Smooth muscle cell (in vitro differentiated cells): ENCODE measurements around the gene CREB3. TPM values are rescaled to one million over a fixed set of nuclear protein-coding genes. Genes with fewer than 3 reads are reported as not detected.

Experiments
- DNase-seq: peaks from one replicate; lab custom pipeline; 2025; ENCODE audit not compliant: unreplicated experiment; lab: John Stamatoyannopoulos, UW
- H2AFZ ChIP-seq: fragments of 200-600 bp; sonication (generic); 2 replicates; pipeline ENCODE4 v1.6.0; 2016; ENCODE audit warnings: antibody characterized with exemption, low read depth, mild to moderate bottlenecking
- H3F3A ChIP-seq: fragments of 200-600 bp; sonication (generic); 2 replicates; pipeline ENCODE4 v1.6.0; 2017; ENCODE audit warnings: antibody characterized with exemption, low read depth
- H3K27ac ChIP-seq: fragments of 200-600 bp; sonication (generic); 2 replicates; pipeline ENCODE4 v1.5.1; 2016; ENCODE audit warnings: low read depth, mild to moderate bottlenecking
- H3K27me3 ChIP-seq: fragments of 200-600 bp; sonication (generic); 2 replicates; pipeline ENCODE4 v1.6.1; 2016; ENCODE audit warnings: low read depth, mild to moderate bottlenecking
- H3K36me3 ChIP-seq: fragments of 200-600 bp; sonication (generic); 2 replicates; pipeline ENCODE4 v1.5.1; 2016; ENCODE audit warnings: low read depth
- H3K4me1 ChIP-seq: fragments of 200-600 bp; sonication (generic); 2 replicates; pipeline ENCODE4 v1.5.1; 2016; ENCODE audit warnings: low read depth
- H3K4me2 ChIP-seq: fragments of 200-600 bp; sonication (generic); 2 replicates; pipeline ENCODE4 v1.6.0; 2016; ENCODE audit warnings: mild to moderate bottlenecking
- H3K4me3 ChIP-seq: fragments of 200-600 bp; sonication (generic); 2 replicates; pipeline ENCODE4 v1.5.1; 2016; ENCODE audit warnings: mild to moderate bottlenecking
- H3K79me2 ChIP-seq: fragments of 200-600 bp; sonication (generic); 2 replicates; pipeline ENCODE4 v1.6.0; 2016; ENCODE audit warnings: low read depth, mild to moderate bottlenecking
- H3K9ac ChIP-seq: fragments of 200-600 bp; sonication (generic); 2 replicates; pipeline ENCODE4 v1.6.0; 2016; ENCODE audit warnings: low read depth
- H3K9me3 ChIP-seq: fragments of 200-600 bp; sonication (generic); replicated peaks from 2 replicates; pipeline ENCODE4 v1.5.1; 2016; ENCODE audit warnings: low read depth
- H4K20me1 ChIP-seq: fragments of 200-600 bp; sonication (generic); 2 replicates; pipeline ENCODE4 v1.6.0; 2016; ENCODE audit warnings: low read depth
- WGBS: methylation state at CpG from one replicate; pipeline ENCODE4 v1.1.7; 2016; ENCODE audit warnings: low lambda C conversion rate; 5-methylcytosine and 5-hydroxymethylcytosine counted together
- polyA plus RNA-seq: library from polyadenylated mRNA; unstranded; fragments of >200 nt; fragmentation: Nextera tagmentation; extraction: Ambion mirVana; gene quantifications from 2 replicates; pipeline ENCODE4 v1.2.1, GENCODE V29; 2016
- total RNA-seq: library from RNA; depleted of rRNA; stranded (reverse); fragments of >200 nt; gene quantifications from 2 replicates; pipeline ENCODE4 v1.2.3, GENCODE V29; 2014
- TF ChIP-seq, protein P1 (sequence below): fragments of 200-600 bp; sonication (generic); IDR thresholded peaks from 2 replicates; pipeline ENCODE4 v1.5.1; 2017; ENCODE audit warnings: borderline replicate concordance, mild to moderate bottlenecking, antibody characterized with exemption; ENCODE audit not compliant: insufficient read depth, poor library complexity, severe bottlenecking

CREB3 gene
- total and polyA plus RNA-seq, 2 experiments from 2014 or later: 66.9 to 81.0 TPM

DNA sequence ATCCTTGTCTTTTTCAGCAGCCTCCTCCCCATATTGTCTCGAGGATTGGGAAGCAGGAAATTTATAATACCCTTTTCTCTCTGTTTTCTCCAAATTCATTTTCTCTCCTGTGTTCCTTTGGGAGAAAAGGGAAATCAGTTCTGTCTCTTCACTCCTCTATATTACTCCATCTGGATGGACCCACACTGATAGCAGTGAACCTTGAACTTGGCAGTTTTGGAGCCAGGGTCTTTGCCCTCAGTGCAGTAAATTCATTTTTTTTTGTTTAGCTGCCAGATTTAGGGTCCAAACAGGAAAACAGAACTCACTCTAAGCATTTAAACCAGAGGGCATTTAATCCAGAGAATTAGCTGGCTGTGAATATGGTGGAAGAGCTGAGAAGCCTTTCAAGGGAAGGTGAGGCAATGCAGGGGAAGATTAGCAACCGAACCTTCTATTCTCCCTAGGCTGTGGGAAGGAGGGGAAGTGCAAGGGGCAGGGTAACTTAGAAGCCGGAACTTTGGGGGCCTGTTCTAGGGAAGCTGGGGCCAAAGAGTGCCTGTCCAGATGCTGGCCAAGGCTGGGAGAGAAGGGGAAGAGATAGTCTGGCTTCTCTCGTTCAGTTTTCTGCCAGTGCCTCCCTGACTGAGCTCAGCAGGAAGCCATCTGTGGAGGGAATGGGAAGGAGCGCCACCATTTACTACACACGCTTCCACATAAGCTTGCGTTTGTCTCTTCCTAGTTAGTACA lies 42.6 kb downstream of the CREB3 start:
- Histone ChIP-seq H3K4me3 (no peak overlapping the region), H3K4me2 (no peak overlapping the region), H3K9ac (no peak overlapping the region), H3K27me3 (peaks cover 16% of the 10 kb centered on the region), H3K27ac (no peak overlapping the region), H3K9me3 (no peaks in the 10 kb centered on the region), H2AFZ (no peak overlapping the region), H4K20me1 (no peaks in the 10 kb centered on the region), H3K36me3 (no peaks in the 10 kb centered on the region), H3F3A (no peaks in the 10 kb centered on the region), H3K4me1 (peaks cover 12% of the 10 kb centered on the region), H3K79me2 (no peaks in the 10 kb centered on the region)
- TF ChIP-seq, protein P1, sequence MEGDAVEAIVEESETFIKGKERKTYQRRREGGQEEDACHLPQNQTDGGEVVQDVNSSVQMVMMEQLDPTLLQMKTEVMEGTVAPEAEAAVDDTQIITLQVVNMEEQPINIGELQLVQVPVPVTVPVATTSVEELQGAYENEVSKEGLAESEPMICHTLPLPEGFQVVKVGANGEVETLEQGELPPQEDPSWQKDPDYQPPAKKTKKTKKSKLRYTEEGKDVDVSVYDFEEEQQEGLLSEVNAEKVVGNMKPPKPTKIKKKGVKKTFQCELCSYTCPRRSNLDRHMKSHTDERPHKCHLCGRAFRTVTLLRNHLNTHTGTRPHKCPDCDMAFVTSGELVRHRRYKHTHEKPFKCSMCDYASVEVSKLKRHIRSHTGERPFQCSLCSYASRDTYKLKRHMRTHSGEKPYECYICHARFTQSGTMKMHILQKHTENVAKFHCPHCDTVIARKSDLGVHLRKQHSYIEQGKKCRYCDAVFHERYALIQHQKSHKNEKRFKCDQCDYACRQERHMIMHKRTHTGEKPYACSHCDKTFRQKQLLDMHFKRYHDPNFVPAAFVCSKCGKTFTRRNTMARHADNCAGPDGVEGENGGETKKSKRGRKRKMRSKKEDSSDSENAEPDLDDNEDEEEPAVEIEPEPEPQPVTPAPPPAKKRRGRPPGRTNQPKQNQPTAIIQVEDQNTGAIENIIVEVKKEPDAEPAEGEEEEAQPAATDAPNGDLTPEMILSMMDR: no peak
- 70% methylated on average over 7 of the region's 7 CpGs for WGBS
- DNase-seq: no peak

DNA sequence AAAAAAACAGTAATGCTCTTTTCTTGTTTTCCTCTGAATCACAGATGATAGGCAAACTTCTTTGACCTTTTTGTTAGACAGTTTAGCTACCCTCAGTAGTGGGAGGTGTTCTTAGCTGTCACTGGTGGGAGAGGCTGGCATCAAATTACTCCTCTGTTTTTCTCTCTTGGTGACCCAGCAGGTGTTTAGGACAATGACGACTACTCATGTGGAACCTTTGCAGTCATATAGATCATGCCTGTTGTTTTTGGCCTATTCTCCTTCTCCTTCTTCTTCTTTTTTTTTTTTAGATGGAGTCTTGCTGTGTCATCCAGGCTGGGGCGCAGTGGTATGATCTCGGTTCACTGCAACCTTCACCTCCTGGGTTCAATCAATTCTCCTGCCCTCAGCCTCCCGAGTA lies 43.6 kb downstream of the CREB3 start:
- H3K9ac ChIP-seq: no peak overlapping the region
- WGBS: 94% methylated on average over 4 of the region's 4 CpGs

DNA sequence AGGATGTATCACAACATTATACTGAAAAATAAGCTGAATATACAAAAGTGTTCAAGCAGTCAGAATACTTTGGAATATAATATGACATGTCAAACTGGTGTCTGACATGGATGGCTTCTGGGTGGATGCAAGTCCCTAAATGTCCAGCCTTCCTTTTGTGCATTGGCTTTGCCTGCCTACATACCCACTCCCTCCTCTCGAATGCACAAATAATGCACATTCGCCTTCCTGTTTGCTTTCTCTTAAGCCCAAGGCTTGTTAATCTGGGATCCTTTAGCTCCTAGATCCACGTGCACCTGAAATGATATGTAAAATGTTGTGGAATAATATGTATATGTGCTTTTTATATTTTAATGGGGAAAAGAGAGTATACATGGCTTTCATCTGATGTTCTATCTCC lies 46.0 kb downstream of the CREB3 start:
- peaks cover 12% of the 10 kb centered on the region for H3K4me1 ChIP-seq
- 92% methylated on average over 3 of the region's 3 CpGs for WGBS
- no peak overlapping the region for H2AFZ ChIP-seq
- no peak overlapping the region for H3K9ac ChIP-seq
- DNase-seq: no peak
- no peaks in the 10 kb centered on the region for H3F3A ChIP-seq
- no peaks in the 10 kb centered on the region for H3K36me3 ChIP-seq
- TF ChIP-seq, protein P1: no peak
- H3K9me3 ChIP-seq: no peaks in the 10 kb centered on the region
- no peak overlapping the region for H3K27ac ChIP-seq
- peaks cover 21% of the 10 kb centered on the region for H3K27me3 ChIP-seq
- no peak overlapping the region for H3K4me3 ChIP-seq
- no peak overlapping the region for H3K4me2 ChIP-seq
- no peaks in the 10 kb centered on the region for H4K20me1 ChIP-seq
- no peaks in the 10 kb centered on the region for H3K79me2 ChIP-seq

More for the DNA sequence above, 43.6 kb downstream of the CREB3 start:
- DNase-seq: no peak
- Histone ChIP-seq H3K27me3 (peaks cover 21% of the 10 kb centered on the region), H3K4me3 (no peak overlapping the region), H3K4me1 (peaks cover 12% of the 10 kb centered on the region), H4K20me1 (no peaks in the 10 kb centered on the region), H3K27ac (no peak overlapping the region), H3K4me2 (no peak overlapping the region), H3K9me3 (no peaks in the 10 kb centered on the region), H3K36me3 (no peaks in the 10 kb centered on the region), H2AFZ (no peak overlapping the region), H3K79me2 (no peaks in the 10 kb centered on the region), H3F3A (no peaks in the 10 kb centered on the region)
- TF ChIP-seq, protein P1: no peak

- no peaks in the 10 kb centered on the region for H3K9me3 ChIP-seq
- WGBS: 80% methylated on average over 1 of the region's 2 CpGs
- no peaks in the 10 kb centered on the region for H3K36me3 ChIP-seq
Observed at GRCh38 chr9:35781066-35781465, 48.6 kb downstream of the CREB3 start.

More at GRCh38 chr9:35781066-35781465, 48.6 kb downstream of the CREB3 start:
- TF ChIP-seq, protein P1: no peak
- Histone ChIP-seq H3K4me2 (no peak overlapping the region), H3K9ac (no peak overlapping the region), H4K20me1 (no peaks in the 10 kb centered on the region), H3F3A (no peaks in the 10 kb centered on the region), H3K27me3 (peaks cover 21% of the 10 kb centered on the region), H3K4me3 (no peak overlapping the region), H2AFZ (no peak overlapping the region), H3K27ac (no peak overlapping the region), H3K4me1 (peaks cover under 1% of the 10 kb centered on the region), H3K79me2 (no peaks in the 10 kb centered on the region)
- no peak for DNase-seq
